Activated effector memory CD4-positive, alpha-beta T cell treated with anti-CD3 and anti-CD28 coated beads, Interleukin-2, amount 50 U/mL, for 16 hours (primary cell): ENCODE measurements around the gene ATP1A4.
A peak's percentile ranks its signal among the peaks of the same experiment; 100 is the strongest.

Source experiments
- DNase-seq: peaks from one replicate; pipeline ENCODE4 v3.0.0-alpha.2; 2020

The ATP1A4 gene

GRCh38 chr1:160178731-160179130, 27.3 kb downstream of the ATP1A4 start:
- no peak for DNase-seq

- DNase-seq, result no peak
These were observed 27.9 kb downstream of the ATP1A4 start for GRCh38 chr1:160179336-160179735.

- DNase-seq, result no peak
These were observed 34.8 kb downstream of the ATP1A4 start for GRCh38 chr1:160186246-160186645.

GRCh38 chr1:160186729-160187128, 35.3 kb downstream of the ATP1A4 start:
- no peak for DNase-seq

- DNase-seq, result no peak
These were observed 36.0 kb downstream of the ATP1A4 start for GRCh38 chr1:160187407-160187806.

GRCh38 chr1:160188341-160188740, 36.9 kb downstream of the ATP1A4 start:
- DNase-seq, result no peak

GRCh38 chr1:160189649-160190625, 38.5 kb downstream of the ATP1A4 start, which contains the start of gene CASQ1:
TSS of gene CASQ1 (plus strand) at chr1:160190575. CDS start at chr1:160190752, 177 bp downstream.
- no peak for DNase-seq

- no peak for DNase-seq
These were observed 40.4 kb downstream of the ATP1A4 start for GRCh38 chr1:160191756-160192155.

GRCh38 chr1:160192234-160192633, 40.8 kb downstream of the ATP1A4 start:
- no peak for DNase-seq

GRCh38 chr1:160193091-160193819, 41.9 kb downstream of the ATP1A4 start:
- peak; percentile 94 for DNase-seq

GRCh38 chr1:160193832-160194736, 42.7 kb downstream of the ATP1A4 start:
- no peak for DNase-seq

- no peak for DNase-seq
These were observed 43.3 kb downstream of the ATP1A4 start for GRCh38 chr1:160194737-160195059.

- no peak for DNase-seq
These were observed 44.7 kb downstream of the ATP1A4 start for GRCh38 chr1:160196143-160196542.

- DNase-seq, result no peak
These were observed 45.8 kb downstream of the ATP1A4 start for GRCh38 chr1:160197231-160197630.

GRCh38 chr1:160200786-160201185, 49.4 kb downstream of the ATP1A4 start:
- no peak for DNase-seq

GRCh38 chr1:160204526-160205241, 53.3 kb downstream of the ATP1A4 start:
- DNase-seq, result no peak

- peak; percentile 89 for DNase-seq
These were observed 54.0 kb downstream of the ATP1A4 start, which contains the start of gene PEA15 for GRCh38 chr1:160205242-160206035. TSS of gene PEA15 (plus strand) at chr1:160205384. CDS start at chr1:160211545, 6,161 bp downstream.

GRCh38 chr1:160206036-160206389, 54.6 kb downstream of the ATP1A4 start:
- DNase-seq, result peak; percentile 83

- no peak for DNase-seq
These were observed 55.2 kb downstream of the ATP1A4 start for GRCh38 chr1:160206421-160207117.

GRCh38 chr1:160207118-160207650, 55.8 kb downstream of the ATP1A4 start:
- DNase-seq, result no peak
